Effector CD8-positive, alpha-beta T cell (primary cell): ENCODE measurements around the gene LINC01488.

Source experiments
- DNase-seq: peaks from one replicate; lab custom pipeline; 2025; lab: John Stamatoyannopoulos, UW

LINC01488 gene

DNA sequence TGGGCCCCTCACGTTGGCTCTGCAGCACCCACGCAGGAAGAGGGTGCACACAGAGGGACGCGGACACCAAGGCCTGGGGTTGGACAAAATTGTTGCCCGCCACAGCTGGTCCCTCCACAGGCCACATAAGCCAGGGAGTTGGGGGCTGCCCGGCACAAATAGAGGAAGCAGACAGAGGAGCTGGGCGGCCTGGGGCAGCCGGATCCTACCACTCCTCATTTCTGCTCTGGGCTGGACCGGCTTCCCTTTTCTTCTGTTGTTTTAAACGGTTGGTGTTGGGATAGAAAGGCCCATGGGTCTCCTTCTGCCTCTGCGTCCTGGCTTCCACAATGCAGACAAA lies 36.4 kb upstream of the LINC01488 start:
- DNase-seq: no peak

GRCh38 chr11:69446108-69446507 lies 35.4 kb upstream of the LINC01488 start:
- DNase-seq: no peak

GRCh38 chr11:69447786-69448185 lies 33.7 kb upstream of the LINC01488 start:
- no peak for DNase-seq

GRCh38 chr11:69448471-69449284 lies 32.8 kb upstream of the LINC01488 start:
- DNase-seq: no peak

GRCh38 chr11:69449320-69450063 lies 32.0 kb upstream of the LINC01488 start:
- DNase-seq: no peak

- DNase-seq: no peak
Measured at GRCh38 chr11:69450064-69450856, 31.2 kb upstream of the LINC01488 start.

- no peak for DNase-seq
Measured at GRCh38 chr11:69450857-69451220, 30.6 kb upstream of the LINC01488 start.

DNA sequence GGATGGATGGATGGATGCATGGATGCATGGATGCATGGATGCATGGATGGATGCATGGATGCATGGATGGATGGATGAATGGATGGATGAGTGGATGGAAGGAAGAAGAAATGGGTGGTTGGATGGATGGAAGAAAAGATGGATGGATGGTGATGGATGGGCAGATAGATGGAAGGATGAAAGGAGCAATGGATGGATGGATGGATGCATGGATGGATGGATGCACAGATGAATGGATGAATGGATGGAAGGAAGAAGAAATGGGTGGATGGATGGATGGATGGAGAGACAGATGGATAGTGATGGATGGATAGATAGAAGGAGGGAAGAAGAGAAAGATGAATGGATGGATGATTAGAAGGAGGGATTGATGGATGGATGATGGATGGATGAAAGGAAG lies 30.2 kb upstream of the LINC01488 start:
- DNase-seq: no peak

DNA sequence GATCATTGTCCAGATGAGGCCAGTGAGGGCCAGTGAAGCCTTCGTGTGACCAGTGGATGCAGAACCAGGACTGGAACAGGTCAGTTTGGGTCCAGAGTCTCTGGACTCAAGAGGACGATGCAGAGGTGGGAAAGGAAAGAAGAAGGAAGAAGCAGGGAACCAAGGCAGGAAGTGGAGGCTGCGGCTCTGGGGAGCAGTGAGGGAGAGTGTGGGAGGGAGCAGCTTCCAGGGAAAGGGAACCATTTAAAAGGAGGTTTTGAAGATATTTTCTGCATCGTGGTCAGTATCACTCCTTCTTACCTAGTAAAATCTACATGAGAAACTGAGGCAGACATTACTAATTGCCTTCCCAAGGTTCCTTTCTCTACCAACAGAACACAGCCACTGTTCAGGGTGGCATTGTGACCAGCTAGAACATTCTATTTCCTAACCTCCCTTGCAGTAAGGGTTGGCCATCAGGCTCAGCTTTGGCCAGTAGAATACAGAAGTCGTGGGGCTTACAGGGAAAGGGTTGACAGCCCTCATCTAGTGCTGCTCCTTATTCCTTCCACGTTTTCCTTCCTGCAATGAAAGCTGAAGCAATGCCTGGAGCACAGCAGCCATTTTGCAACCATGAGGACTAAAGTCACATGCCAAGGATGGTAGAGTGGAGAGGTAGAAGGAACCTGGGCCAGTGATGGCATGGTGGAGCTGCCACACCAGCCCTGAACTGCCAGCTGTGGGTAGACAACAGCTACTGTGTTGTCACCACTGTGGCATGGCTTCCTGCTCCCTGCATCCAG lies 29.1 kb upstream of the LINC01488 start:
- no peak for DNase-seq

GRCh38 chr11:69453151-69453550 lies 28.3 kb upstream of the LINC01488 start:
- no peak for DNase-seq

DNA sequence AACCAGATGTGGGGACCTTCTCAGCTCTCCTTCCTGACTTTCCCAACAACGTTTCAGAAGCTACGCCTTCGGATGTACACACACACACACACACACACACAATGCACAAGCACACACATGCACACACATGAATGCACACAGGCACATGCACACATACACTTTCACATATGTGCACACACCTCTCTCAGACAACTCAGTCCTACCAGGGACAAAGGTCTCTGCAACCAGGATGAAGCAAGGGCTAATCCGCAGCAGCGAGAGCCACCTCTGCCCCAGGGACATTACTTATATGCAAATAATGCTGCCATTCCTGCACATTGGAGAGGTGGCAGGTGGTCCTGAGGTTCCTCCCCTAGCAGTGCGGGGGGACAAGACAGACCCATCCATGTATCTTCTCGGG lies 27.4 kb upstream of the LINC01488 start:
- no peak for DNase-seq

GRCh38 chr11:69455969-69456368 lies 25.5 kb upstream of the LINC01488 start:
- DNase-seq: no peak

- no peak for DNase-seq
Measured at GRCh38 chr11:69456712-69457111, 24.8 kb upstream of the LINC01488 start.

- DNase-seq: no peak
Measured at GRCh38 chr11:69459848-69460539, 21.5 kb upstream of the LINC01488 start.

DNA sequence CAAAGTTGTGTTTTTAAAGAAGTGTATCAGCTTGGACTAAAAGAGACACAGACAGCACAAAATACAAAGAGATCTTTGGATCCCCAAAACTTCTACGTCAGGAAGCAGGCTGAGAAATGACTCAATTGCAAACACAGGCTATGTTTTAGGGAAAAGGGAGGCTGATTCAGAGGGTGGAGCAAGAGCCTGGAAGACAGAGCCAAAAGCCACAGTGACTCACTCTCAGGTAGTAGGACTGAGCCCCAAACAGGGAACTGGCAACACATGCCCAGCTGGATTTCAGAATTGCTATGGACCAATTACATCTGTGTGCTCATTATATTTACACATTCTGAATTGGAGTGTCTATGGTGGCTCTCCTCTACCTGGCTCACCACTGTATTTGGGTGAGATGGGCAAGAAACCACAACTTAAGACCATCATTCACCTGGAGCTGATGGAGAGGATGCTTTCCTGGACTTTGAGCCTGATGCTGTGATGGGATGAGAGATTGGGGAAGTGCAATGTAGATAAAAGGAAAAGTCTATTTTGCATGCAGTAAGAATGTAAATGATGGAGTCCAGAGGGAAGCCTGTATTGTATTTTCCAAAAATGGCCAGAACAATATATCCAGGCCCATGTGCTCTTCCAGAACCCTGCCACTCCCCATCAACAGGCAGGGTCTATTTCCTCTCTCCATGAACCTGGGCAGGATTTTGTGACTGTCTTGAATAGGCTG lies 20.8 kb upstream of the LINC01488 start:
- no peak for DNase-seq

DNA sequence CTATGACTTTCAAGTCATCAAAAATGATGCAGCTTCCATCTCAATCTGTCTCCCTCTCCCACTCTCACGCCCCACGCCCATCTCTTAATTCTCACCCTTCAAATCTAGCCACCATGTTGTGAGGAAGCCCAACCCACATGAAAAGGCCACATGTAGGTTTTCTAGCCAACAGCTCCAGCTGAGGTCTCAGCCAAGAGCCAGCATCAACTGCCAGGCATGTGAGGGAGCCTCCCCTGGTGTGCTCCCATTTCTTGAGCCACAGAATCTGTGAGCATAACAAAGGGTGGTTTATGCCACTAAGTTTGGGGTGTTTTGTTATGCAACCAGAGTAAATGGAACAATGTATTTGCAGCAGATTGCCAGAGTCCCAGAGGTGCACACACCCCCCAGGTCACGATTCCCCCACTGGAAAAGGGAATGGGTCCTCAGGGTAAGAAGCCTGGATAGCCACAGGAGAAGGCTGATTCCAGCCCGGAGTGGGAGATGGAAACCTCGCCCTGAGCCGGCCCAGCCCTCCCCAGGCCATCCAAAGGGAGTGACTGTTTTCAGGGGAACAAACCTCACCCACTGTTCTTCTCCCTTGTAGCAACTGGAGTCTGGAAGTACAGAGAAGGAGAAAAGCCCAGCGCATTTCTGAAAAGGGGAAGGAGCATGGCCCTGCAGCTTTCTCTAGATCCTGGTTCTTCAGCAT lies 20.0 kb upstream of the LINC01488 start:
- DNase-seq: no peak

DNA sequence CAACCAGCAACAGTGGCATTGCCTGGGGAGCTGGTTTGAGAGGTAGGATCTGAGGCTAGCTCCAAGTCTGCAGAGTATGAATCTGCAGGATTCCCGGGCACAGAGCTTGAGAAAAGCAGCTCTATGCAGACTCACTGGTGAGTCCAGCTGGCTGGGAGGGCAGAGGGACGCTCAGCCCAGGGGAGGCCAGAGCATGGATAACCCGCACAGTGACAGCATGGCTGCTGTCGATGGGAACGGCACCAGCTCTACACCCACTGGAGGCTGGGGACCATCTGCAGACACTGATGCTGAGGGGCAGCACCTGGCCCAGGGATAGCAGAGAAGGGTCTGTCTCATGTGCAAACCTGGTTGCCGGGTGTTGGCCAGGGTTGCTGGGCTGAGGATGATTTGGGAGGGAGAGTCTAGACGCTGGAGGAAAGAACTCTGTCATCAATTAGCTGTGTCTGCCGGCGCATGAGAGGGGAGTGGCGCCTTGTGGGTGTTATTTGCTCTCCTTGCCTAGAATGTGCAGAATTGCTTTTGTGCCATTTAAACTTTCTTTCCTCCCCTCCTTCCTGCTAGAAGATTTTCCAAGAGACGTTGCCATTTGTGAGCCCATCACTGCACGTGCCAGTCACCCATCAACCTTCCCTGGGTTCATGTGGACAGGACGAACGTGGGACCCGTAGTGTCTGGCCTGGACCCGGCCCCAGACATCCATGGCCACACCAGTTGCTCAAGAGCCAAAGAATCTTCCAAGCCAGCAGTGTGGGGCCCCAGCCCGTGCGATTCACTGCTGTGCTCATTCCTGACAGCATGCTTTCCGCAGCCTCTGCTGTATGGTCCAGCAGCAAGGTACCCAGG lies 19.1 kb upstream of the LINC01488 start:
- DNase-seq: no peak

DNA sequence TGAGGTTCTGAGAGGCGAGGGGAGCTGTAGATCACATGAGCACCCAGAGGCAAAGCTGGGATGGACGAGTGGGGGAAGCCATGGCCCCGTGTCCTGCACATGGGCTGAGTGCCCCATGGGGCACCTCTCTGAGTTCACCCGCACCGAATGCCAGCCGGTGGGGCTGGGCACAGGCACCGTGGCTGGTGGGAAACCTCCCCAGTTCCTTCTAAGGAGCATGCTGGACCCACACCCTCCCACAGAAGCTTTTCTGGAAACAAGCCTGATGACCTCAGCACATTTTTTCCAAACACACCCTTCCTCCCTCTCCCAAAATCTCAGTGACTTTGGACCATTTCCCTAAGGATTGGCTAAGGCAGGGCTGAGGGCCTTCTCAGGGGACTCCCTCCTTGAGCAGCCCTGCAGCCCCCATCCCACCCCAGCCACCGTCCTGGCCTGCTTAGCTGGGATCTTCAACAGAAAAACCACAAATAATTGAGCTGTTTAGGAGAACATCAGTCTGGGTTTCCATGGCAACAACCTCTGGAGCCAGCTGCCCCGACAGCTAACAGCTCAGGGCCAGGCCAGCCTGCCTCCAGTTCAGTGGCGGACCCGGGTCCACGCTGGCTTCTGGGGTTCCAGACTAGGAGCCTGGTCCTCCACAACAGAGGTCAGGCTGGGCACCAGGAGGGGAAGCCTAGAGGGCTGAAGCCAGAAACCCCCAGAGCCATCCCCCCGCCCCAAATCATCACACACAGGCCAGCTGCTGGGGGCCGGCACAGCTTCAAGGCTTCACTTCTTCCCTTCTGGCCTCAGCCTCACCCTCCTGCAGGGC lies 18.1 kb upstream of the LINC01488 start:
- no peak for DNase-seq
